GM12801 (cell line): ENCODE results near the gene GNAL.

ENCODE experiments used
- CTCF ChIP-seq: IDR thresholded peaks from one replicate; pipeline ENCODE4 v1.5.1; 2011; ENCODE audit warnings: control low read depth; ENCODE audit not compliant: insufficient read length; ENCODE audit errors: extremely low read depth

The GNAL gene

GRCh38 chr18:11906176-11906575 lies 217.1 kb downstream of the GNAL start:
- TF ChIP-seq CTCF, result no peak

- no peak for TF ChIP-seq CTCF
Measured at GRCh38 chr18:11906926-11907874, 218.1 kb downstream of the GNAL start.

GRCh38 chr18:11908182-11909060 lies 219.4 kb downstream of the GNAL start, which contains the start of gene MPPE1:
MPPE1 (minus strand) TSS chr18:11908317; CDS start chr18:11897264, 11,053 bp downstream.
- no peak for TF ChIP-seq CTCF

- no peak for TF ChIP-seq CTCF
Measured at GRCh38 chr18:11909061-11909455, 220.0 kb downstream of the GNAL start.

- TF ChIP-seq CTCF, result no peak
Measured at GRCh38 chr18:11909591-11910026, 220.5 kb downstream of the GNAL start.

- TF ChIP-seq CTCF, result no peak
Measured at GRCh38 chr18:11923450-11923849, 234.4 kb downstream of the GNAL start.
